Large intestine (tissue), 3 donors: ENCODE results near the gene CACNA1A. TPM values are rescaled to one million over a fixed set of nuclear protein-coding genes. Genes with fewer than 3 reads are reported as not detected.

Experiments
- DNase-seq, 2 donors: peaks; one replicate each; pipeline versions ENCODE4 v3.0.0 to v3.0.0-alpha.2; 2013
- H3K27ac ChIP-seq: one replicate; pipeline ENCODE4 v1.5.1; 2013; ENCODE audit warnings: low read length
- H3K27me3 ChIP-seq: 2 replicates; pipeline ENCODE4 v1.6.1; 2013; ENCODE audit warnings: low read length; ENCODE audit not compliant: control insufficient read depth, insufficient read depth
- H3K36me3 ChIP-seq: 2 replicates; pipeline ENCODE4 v1.6.1; 2013; ENCODE audit warnings: low read length; ENCODE audit not compliant: control insufficient read depth, insufficient read depth
- H3K4me1 ChIP-seq: one replicate; pipeline ENCODE4 v1.6.1; 2013; ENCODE audit warnings: low read length; ENCODE audit not compliant: control insufficient read depth, insufficient read depth
- H3K4me3 ChIP-seq: one replicate; pipeline ENCODE4 v1.5.1; 2013; ENCODE audit warnings: low read length
- H3K9me3 ChIP-seq: one replicate; pipeline ENCODE4 v1.6.1; 2013; ENCODE audit warnings: mild to moderate bottlenecking, low read depth, low read length, moderate library complexity; ENCODE audit not compliant: control insufficient read depth
- WGBS: methylation state at CpG from one replicate; pipeline ENCODE4 v1.1.5; 2013; ENCODE audit warnings: low lambda C conversion rate; ENCODE audit not compliant: insufficient coverage; 5-methylcytosine and 5-hydroxymethylcytosine counted together
- polyA plus RNA-seq: library from polyadenylated mRNA; unstranded; fragments of 120-200 nt; gene quantifications from one replicate; pipeline ENCODE4 v1.2.1, GENCODE V29; 2013

Gene CACNA1A
- polyA plus RNA-seq, 1 donor = 14.8 TPM

DNA sequence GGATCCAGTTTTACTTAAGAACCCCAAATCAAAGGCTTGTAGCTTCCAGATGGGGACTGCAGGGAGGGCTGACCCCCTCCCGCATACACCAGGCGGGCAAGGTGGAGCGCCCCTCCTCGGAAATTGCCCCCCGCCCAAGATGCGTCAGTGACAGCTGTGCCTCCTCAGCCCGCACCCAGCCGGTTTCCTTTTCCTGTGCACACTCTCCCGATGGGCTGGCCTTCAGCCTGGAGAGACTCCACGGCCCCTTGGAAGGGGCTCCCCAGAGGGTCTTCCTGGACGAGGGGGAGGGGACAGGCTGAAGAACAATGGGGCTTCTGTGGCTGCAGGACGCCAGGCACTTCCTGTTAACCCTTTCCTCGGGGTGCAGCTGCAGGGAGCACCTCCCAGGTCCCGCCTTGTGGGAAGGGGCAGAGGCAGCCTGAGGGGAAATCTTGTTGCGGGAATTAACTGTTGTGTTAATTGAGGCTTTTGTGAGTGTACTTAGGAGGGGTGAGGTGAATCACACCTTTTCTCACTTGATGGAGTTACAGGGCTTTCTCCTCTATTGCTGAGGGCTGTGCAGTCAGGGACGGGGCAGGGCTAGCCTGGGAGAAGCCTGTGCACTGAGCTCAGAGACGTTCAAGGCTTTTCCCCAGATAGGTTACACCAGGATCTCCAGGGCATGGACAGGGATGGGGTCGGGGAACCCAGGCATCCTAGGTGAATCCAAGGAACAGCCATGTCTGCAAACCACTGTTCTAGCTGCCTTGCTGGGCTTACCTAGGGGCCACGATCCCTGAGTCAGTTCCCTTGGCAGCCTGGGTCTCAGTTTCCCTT lies 341.7 kb downstream of the CACNA1A start:
- Histone ChIP-seq H3K36me3 (no peaks in the 10 kb centered on the region), H3K27ac (peak overlapping the region; percentile 100), H3K27me3 (no peaks in the 10 kb centered on the region), H3K9me3 (no peaks in the 10 kb centered on the region), H3K4me3 (peak overlapping the region; percentile 36), H3K4me1 (peaks cover 60% of the 10 kb centered on the region)
- WGBS = no CpG with 5 or more reads among the region's 19 CpGs
- peak; percentile 88 to 93 for DNase-seq

DNA sequence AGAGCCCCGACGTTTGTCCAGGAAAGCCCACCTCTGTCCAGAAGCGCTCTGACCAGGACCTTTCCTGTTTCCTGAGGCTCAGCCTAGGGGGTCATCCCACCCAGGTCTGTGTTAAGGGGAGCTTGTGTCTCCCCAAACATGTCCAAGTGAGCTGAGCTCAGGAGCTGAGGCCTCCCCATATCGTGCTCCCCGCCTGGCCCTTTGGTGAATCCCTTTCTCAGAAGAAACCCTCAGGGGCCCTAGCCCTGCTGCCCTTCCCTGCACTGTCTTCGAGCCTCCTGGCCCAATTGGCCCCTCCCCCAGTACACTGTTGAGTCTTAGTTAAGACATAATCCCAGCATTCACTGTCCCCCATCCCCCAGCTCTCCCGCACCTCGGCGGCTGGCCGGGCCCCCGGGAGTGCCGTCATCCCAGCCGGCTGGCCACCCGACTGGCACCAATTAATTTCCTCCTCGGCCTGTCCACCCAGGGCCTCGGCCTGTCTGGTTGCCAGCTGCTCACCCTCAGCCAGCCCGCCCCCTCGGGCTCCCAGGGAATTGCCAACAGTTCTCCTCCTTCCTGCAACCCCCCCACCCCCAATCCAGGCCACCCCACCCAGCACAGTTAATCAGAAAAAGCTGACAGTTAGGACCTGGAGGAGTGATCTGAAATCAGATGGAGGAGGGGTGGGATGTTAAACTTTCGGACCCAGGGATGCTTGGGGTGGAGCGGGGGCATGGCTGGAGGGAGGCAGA lies 342.5 kb downstream of the CACNA1A start:
- no peaks in the 10 kb centered on the region for H3K9me3 ChIP-seq
- no peaks in the 10 kb centered on the region for H3K36me3 ChIP-seq
- H3K4me3 ChIP-seq = peak overlapping the region; percentile 36
- DNase-seq = peak; percentile 83 to 91
- peaks cover 53% of the 10 kb centered on the region for H3K4me1 ChIP-seq
- H3K27me3 ChIP-seq = no peaks in the 10 kb centered on the region
- peak overlapping the region; percentile 100 for H3K27ac ChIP-seq
- WGBS = no CpG with 5 or more reads among the region's 20 CpGs

DNA sequence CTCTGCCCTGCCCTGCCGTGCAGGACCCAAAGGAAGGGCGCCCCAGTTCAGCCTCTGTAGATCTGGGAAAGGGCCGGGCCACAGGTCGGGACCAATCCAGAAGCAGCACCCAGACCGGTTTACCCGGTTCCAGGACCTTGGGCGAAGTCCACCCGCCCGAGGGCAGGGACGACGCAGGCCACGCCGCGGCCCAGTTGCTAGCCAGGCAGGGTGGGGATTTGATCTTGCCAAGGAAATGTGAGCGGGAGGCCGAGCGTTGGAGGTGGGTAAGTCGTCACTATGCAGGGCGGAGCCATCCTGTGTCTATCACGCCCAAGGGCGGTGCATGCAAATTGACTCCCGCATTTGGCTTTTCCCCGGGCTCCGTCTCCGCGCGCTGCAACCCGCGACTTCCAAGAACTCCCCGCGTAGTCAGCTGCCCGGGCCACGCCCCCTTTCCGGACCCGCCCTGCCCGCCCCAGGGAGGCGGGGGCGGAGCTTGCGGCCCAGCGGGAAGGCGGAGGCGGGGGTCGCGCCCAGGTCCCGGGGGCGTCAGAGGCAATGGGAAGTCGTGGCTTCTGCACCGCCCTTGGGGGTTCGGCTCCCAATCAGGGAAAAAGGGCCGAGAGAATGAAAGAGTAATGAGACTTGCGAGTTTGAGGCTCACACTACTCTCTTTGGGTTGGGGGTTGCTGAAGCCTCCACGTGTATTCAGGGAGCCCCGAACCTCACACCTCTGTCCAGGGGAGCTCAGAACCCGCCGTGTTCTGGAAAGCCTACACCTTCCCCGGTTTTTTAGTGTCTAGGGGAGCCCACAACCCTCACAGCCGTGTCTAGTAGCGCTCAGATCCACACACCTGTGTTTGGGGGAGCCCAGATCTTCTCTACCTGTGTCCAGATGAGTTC lies 343.3 kb downstream of the CACNA1A start:
- Histone ChIP-seq H3K27ac (peak overlapping the region; percentile 100), H3K27me3 (no peaks in the 10 kb centered on the region), H3K4me1 (peaks cover 50% of the 10 kb centered on the region), H3K36me3 (no peaks in the 10 kb centered on the region), H3K9me3 (no peaks in the 10 kb centered on the region), H3K4me3 (peak overlapping the region; percentile 36)
- no CpG with 5 or more reads among the region's 58 CpGs for WGBS
- DNase-seq = peak; percentile 99 to 100

DNA sequence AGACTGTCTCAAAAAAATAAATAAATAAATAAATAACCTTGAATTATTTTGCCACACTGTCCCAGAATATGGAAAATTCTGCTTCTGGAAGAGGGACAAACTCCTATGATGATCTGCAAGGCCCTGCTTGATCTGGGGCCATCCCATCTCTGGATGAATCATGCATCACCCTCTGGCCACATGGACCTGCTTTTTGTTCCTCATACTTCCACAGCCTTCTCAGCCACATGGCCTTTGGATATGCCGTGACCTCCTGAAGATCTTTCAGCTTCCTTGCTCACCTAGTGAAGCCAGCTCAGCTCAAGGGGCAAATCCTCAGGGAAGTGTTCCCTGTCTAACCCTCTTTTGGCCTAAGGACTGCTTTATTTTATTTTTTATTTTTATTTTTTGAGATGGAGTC lies 345.7 kb downstream of the CACNA1A start:
- Histone ChIP-seq H3K27ac (peak overlapping the region; percentile 30), H3K9me3 (no peaks in the 10 kb centered on the region), H3K27me3 (no peaks in the 10 kb centered on the region), H3K36me3 (no peaks in the 10 kb centered on the region), H3K4me1 (peaks cover 48% of the 10 kb centered on the region), H3K4me3 (no peak overlapping the region)
- DNase-seq = peak in 1 of 2 donors; percentile 72
- WGBS = no CpG with 5 or more reads among the region's 1 CpG

DNA sequence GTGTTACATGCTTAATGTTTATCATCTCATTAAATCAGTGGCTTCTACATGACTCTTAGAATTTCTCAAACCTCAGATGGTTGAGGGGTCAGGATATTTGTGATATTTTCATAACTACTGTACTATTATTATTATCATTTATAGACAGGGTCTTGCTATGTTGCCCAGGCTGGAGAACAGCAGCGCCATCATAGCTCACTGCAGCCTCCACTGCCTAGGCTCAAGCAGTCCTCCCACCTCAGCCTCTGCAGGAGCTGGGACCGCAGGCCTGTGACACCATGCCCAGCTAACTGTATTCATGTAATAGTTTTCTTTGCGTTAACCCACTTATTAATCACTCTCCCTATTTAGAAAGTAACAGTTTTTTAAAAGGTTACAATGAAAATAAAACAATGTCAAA lies 346.6 kb downstream of the CACNA1A start:
- Histone ChIP-seq H3K27ac (no peak overlapping the region), H3K9me3 (no peaks in the 10 kb centered on the region), H3K4me3 (no peak overlapping the region), H3K4me1 (peaks cover 45% of the 10 kb centered on the region), H3K27me3 (no peaks in the 10 kb centered on the region), H3K36me3 (no peaks in the 10 kb centered on the region)
- DNase-seq = no peak
- 100% methylated on average over 1 of the region's 3 CpGs for WGBS
